HL-60 (cell line): ENCODE results near the gene DGUOK.

ENCODE experiments used
- DNase-seq, 2 experiments: peaks; one replicate each; pipeline ENCODE4 v3.0.0-alpha.2; 2010 to 2020; ENCODE audit warnings: low read depth in 1 of 2, low spot score in 1 of 2
- H3K27ac ChIP-seq: fragments of 250-450 bp; sonication (Bioruptor Pico); replicated peaks from 2 replicates; pipeline ENCODE4 v1.5.1; 2020; ENCODE audit warnings: mild to moderate bottlenecking, moderate library complexity
- H3K27me3 ChIP-seq: fragments of 250-450 bp; sonication (Bioruptor Pico); 2 replicates; pipeline ENCODE4 v1.5.1; 2021; ENCODE audit warnings: mild to moderate bottlenecking, moderate library complexity; ENCODE audit not compliant: insufficient read depth, poor library complexity, severe bottlenecking
- H3K4me3 ChIP-seq: replicated peaks from 2 replicates; pipeline ENCODE4 v1.5.1; 2011; ENCODE audit warnings: mild to moderate bottlenecking, control low read depth, low read length; ENCODE audit not compliant: insufficient read depth
- GABPA ChIP-seq: IDR thresholded peaks from 2 replicates; pipeline ENCODE4 v1.6.1; 2012; ENCODE audit warnings: low read depth
- POLR2AphosphoS5 ChIP-seq: IDR thresholded peaks from 2 replicates; pipeline ENCODE4 v1.6.1; 2012; ENCODE audit warnings: low read depth
- SPI1 ChIP-seq: IDR thresholded peaks from 2 replicates; pipeline ENCODE4 v1.6.1; 2012; ENCODE audit warnings: low read depth, mild to moderate bottlenecking, borderline replicate concordance
- TF ChIP-seq, protein P1 (sequence below): IDR thresholded peaks from one replicate; pipeline ENCODE4 v1.5.1; 2011; ENCODE audit warnings: low read length, control low read depth, inconsistent platforms; ENCODE audit not compliant: insufficient read depth
- TF ChIP-seq, protein P2 (sequence below): IDR thresholded peaks from 2 replicates; pipeline ENCODE4 v1.6.1; 2012; ENCODE audit warnings: low read depth; ENCODE audit not compliant: insufficient replicate concordance

DGUOK gene

DNA sequence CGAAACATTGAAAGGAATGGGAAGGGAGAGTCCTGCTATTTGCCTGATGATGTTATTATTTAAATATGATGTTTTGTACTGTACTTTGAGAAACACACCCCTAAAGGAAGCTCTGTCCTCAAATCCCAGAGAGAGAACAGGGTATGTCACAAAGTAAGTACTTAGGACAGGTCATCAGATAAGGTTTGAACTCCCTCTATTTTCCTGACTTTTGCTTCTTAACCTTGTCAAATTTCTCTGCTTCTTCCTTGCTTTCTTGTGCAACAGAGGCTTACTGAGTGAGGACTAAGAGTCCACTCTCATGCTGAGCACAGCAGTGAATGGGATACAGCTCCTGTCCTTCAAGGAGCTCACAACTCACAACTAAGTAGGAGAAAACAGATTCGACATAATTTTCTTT lies 3.7 kb downstream of the DGUOK start:
- Histone ChIP-seq H3K27ac (no peak overlapping the region), H3K4me3 (no peak overlapping the region)
- TF ChIP-seq POLR2AphosphoS5 (no peak), GABPA (no peak), SPI1 (no peak)
- TF ChIP-seq, protein P1, sequence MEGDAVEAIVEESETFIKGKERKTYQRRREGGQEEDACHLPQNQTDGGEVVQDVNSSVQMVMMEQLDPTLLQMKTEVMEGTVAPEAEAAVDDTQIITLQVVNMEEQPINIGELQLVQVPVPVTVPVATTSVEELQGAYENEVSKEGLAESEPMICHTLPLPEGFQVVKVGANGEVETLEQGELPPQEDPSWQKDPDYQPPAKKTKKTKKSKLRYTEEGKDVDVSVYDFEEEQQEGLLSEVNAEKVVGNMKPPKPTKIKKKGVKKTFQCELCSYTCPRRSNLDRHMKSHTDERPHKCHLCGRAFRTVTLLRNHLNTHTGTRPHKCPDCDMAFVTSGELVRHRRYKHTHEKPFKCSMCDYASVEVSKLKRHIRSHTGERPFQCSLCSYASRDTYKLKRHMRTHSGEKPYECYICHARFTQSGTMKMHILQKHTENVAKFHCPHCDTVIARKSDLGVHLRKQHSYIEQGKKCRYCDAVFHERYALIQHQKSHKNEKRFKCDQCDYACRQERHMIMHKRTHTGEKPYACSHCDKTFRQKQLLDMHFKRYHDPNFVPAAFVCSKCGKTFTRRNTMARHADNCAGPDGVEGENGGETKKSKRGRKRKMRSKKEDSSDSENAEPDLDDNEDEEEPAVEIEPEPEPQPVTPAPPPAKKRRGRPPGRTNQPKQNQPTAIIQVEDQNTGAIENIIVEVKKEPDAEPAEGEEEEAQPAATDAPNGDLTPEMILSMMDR = no peak
- TF ChIP-seq, protein P2, sequence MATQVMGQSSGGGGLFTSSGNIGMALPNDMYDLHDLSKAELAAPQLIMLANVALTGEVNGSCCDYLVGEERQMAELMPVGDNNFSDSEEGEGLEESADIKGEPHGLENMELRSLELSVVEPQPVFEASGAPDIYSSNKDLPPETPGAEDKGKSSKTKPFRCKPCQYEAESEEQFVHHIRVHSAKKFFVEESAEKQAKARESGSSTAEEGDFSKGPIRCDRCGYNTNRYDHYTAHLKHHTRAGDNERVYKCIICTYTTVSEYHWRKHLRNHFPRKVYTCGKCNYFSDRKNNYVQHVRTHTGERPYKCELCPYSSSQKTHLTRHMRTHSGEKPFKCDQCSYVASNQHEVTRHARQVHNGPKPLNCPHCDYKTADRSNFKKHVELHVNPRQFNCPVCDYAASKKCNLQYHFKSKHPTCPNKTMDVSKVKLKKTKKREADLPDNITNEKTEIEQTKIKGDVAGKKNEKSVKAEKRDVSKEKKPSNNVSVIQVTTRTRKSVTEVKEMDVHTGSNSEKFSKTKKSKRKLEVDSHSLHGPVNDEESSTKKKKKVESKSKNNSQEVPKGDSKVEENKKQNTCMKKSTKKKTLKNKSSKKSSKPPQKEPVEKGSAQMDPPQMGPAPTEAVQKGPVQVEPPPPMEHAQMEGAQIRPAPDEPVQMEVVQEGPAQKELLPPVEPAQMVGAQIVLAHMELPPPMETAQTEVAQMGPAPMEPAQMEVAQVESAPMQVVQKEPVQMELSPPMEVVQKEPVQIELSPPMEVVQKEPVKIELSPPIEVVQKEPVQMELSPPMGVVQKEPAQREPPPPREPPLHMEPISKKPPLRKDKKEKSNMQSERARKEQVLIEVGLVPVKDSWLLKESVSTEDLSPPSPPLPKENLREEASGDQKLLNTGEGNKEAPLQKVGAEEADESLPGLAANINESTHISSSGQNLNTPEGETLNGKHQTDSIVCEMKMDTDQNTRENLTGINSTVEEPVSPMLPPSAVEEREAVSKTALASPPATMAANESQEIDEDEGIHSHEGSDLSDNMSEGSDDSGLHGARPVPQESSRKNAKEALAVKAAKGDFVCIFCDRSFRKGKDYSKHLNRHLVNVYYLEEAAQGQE = no peak

DNA sequence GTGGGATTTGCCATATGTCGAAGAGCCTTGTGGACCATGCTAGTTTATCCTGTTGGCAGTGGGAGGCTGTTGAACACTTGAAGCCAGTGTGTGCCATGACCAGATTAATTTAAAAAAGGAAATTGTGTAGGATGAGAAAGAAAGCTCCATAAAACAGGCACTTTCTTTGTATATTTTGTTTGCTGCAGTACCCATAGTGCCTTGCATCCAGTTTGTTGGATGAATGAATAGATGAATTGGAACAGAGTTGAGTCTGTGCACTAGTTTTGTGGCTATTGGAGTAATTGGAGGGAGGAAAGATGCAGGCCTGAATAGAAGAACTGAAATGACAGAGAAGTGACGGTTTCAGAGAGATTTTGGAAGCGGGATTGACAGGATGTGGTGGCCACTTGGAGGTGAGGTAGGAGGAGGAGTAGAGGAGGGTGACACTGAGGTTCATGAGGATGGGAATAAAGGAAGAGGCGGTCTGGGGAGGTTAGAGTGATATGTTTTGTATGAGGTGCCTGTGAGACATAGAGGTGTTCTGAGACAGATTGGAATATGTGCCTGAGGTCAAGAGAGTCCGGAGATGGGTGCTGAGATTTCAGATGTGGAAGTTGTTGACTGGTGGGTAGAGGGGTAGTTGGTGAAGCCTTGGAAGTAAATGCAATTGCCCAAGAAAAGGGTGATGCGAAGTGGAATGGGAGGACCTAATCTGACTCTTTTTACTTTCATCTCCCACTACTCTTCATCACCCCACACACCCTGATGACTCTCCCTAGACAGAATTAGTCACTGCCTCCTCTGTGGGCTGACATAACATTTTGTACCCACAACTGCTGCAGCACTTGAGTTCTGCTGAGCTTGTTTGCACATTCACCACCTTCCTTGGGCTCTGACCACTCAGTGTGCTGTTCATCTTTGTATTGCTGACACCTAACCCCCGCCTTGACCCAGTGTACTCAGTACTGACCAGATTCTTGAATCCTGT lies 5.1 kb downstream of the DGUOK start:
- DNase-seq = no peak
- Histone ChIP-seq H3K27me3 (no peaks in the 10 kb centered on the region), H3K4me3 (no peak overlapping the region), H3K27ac (no peak overlapping the region)
- TF ChIP-seq SPI1 = no peak

More for the DNA sequence above, 3.7 kb downstream of the DGUOK start:
- DNase-seq = no peak
- H3K27me3 ChIP-seq = no peaks in the 10 kb centered on the region

DNA sequence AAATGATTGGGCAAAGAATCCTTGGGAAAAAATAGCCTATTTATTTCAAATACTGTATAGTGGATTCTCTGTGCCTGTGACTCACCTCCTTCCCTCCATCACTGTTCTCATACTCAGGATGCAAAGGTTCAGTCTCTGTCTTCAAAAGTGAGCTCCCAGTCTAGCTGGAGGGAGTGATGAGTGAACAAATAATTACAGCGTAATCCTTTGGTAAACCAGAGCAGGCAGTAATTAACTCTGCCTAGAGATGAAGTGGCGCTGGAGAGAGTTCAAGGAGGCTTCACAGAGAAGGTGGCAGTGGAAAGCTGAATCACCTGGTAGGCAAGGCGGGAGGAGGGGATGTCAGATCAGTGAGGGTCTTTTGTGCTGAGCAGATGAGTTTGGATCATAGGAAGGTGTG lies 6.5 kb downstream of the DGUOK start:
- TF ChIP-seq, protein P2 = no peak
- no peak for TF ChIP-seq POLR2AphosphoS5
- no peak for TF ChIP-seq GABPA
- TF ChIP-seq SPI1 = no peak
- TF ChIP-seq, protein P1 = no peak
- no peak for DNase-seq
- Histone ChIP-seq H3K4me3 (no peak overlapping the region), H3K27ac (no peak overlapping the region), H3K27me3 (no peaks in the 10 kb centered on the region)

DNA sequence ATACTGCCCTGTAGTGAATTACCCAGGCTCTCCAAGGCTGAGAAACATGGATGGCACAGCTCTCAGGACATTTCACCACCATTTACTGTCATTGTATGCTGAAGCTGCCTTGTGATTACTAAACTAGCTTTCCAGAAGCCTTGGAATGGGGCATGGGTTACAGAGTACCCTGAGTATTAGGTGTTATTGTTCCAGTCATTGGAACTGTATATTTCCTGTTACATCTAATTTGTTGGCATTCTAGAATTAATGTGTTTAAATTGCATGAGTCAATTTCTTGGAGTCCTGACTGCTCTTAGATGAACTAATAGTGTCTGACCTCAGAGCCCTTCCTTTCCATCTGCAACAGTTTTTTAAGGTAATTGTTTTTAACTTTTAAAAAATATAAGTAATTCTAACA lies 9.0 kb downstream of the DGUOK start:
- TF ChIP-seq GABPA = no peak
- TF ChIP-seq SPI1 = no peak
- TF ChIP-seq, protein P2 = no peak
- TF ChIP-seq, protein P1 = no peak
- TF ChIP-seq POLR2AphosphoS5 = no peak
- H3K27ac ChIP-seq = no peak overlapping the region
- no peak for DNase-seq
- no peaks in the 10 kb centered on the region for H3K27me3 ChIP-seq
- no peak overlapping the region for H3K4me3 ChIP-seq
